ENCODE measurements around the gene C19orf12.

DNA sequence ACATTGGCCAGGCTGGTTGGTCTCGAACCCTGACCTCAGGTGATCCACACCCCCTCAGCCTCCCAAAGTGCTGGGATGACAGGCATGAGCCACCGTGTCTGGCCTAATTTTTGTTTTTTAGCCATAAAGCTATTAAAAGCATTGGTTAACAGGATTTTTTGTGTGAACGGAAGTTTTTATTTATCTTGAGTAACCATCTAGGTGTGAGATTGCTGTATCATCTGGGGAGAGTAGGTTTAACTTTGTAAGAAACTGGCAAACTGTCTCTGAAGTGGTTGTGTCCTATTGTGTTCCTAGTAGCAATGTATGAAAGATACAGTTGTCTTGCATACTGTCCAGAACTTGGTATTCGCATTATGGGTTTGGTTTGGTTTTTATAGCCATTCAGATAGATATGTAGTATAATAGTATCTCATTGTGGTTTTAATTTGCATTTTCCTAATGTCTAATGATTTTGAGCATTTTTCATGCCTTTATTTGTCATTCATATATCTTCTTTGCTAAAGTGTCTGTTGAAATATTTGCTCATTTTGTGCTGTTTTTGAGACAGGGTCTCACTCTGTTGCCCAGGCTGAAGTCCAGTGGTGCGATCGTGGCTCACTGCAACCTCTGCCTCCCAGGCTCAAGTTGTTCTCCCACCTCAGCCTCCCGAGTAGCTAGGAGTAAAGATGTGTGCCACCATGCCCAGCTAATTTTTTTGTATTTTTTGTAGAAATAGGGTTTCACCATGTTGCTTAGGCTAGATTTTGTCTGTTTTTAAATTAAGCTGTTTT lies 63.3 kb downstream of the C19orf12 start:
- TF ChIP-seq, protein P1, sequence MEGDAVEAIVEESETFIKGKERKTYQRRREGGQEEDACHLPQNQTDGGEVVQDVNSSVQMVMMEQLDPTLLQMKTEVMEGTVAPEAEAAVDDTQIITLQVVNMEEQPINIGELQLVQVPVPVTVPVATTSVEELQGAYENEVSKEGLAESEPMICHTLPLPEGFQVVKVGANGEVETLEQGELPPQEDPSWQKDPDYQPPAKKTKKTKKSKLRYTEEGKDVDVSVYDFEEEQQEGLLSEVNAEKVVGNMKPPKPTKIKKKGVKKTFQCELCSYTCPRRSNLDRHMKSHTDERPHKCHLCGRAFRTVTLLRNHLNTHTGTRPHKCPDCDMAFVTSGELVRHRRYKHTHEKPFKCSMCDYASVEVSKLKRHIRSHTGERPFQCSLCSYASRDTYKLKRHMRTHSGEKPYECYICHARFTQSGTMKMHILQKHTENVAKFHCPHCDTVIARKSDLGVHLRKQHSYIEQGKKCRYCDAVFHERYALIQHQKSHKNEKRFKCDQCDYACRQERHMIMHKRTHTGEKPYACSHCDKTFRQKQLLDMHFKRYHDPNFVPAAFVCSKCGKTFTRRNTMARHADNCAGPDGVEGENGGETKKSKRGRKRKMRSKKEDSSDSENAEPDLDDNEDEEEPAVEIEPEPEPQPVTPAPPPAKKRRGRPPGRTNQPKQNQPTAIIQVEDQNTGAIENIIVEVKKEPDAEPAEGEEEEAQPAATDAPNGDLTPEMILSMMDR (conservative IDR thresholded peaks at IDR 0.05; ENCODE audit: low read length) = no peak
- TF ChIP-seq EZH2phosphoT487 (IDR thresholded peaks at IDR 0.05; ENCODE audit: borderline replicate concordance, low read depth, low read length) = no peak

Data from OCI-LY7 (cell line).